ENCODE results near the gene SASS6.

GRCh38 chr1:100164216-100164615 is 31.5 kb upstream of the SASS6 start:
- TF ChIP-seq CTCF (conservative IDR thresholded peaks at IDR 0.05; ENCODE audit: low read length) (no peak), EZH2phosphoT487 (IDR thresholded peaks at IDR 0.05; ENCODE audit: borderline replicate concordance) (no peak)
